ENCODE results near the gene METAP2. TPM values are rescaled to one million over a fixed set of nuclear protein-coding genes. Genes with fewer than 3 reads are reported as not detected.

Gene METAP2
- total RNA-seq, 1 donor from 2014 or later = 81.8 TPM

- no peaks in the 10 kb centered on the region for H3K9me3 Mint-ChIP-seq (ENCODE audit: unreplicated experiment)
- no peak overlapping the region for H3K4me3 Mint-ChIP-seq (ENCODE audit: unreplicated experiment)
- no peak overlapping the region for H3K27ac Mint-ChIP-seq (ENCODE audit: unreplicated experiment)
- TF ChIP-seq CTCF (IDR thresholded peaks at IDR 0.05; ENCODE audit: partially characterized antibody, unreplicated experiment) = no peak
- H3K36me3 Mint-ChIP-seq (ENCODE audit: unreplicated experiment) = no peaks in the 10 kb centered on the region
- H3K27me3 Mint-ChIP-seq (ENCODE audit: unreplicated experiment) = no peaks in the 10 kb centered on the region
- no peaks in the 10 kb centered on the region for H3K4me1 Mint-ChIP-seq (ENCODE audit: low read depth, unreplicated experiment)
- DNase-seq = no peak
Measured at GRCh38 chr12:95516757-95517156, 42.8 kb downstream of the METAP2 start.

- Mint-ChIP-seq H3K4me1 (ENCODE audit: low read depth, unreplicated experiment) (no peaks in the 10 kb centered on the region), H3K27me3 (ENCODE audit: unreplicated experiment) (no peaks in the 10 kb centered on the region), H3K9me3 (ENCODE audit: unreplicated experiment) (no peaks in the 10 kb centered on the region), H3K27ac (ENCODE audit: unreplicated experiment) (no peak overlapping the region), H3K4me3 (ENCODE audit: unreplicated experiment) (no peak overlapping the region), H3K36me3 (ENCODE audit: unreplicated experiment) (no peaks in the 10 kb centered on the region)
- DNase-seq = no peak
- no peak for TF ChIP-seq CTCF (IDR thresholded peaks at IDR 0.05; ENCODE audit: partially characterized antibody, unreplicated experiment)
Measured at GRCh38 chr12:95517246-95517645, 43.3 kb downstream of the METAP2 start.

DNA sequence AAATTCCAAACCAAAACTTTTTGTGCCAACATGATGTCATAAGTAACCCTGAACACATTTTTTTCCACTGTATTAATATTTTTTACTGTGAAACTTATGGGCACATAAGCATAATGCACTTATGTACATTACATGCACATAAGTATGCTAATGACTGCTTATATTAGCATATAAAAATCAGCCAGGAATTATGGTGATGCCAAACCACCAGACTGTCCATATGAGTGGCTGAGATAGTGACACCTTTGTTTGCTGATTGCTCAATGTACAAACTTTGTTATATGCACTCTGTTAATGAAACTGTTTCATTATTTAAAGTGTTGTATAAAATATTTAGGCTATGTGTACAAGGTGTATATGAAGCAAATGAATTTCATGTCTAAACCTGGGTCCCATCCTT is 45.0 kb downstream of the METAP2 start:
- H3K36me3 Mint-ChIP-seq (ENCODE audit: unreplicated experiment) = no peaks in the 10 kb centered on the region
- no peak overlapping the region for H3K27ac Mint-ChIP-seq (ENCODE audit: unreplicated experiment)
- H3K9me3 Mint-ChIP-seq (ENCODE audit: unreplicated experiment) = no peaks in the 10 kb centered on the region
- no peak overlapping the region for H3K4me3 Mint-ChIP-seq (ENCODE audit: unreplicated experiment)
- DNase-seq = no peak
- H3K4me1 Mint-ChIP-seq (ENCODE audit: low read depth, unreplicated experiment) = no peaks in the 10 kb centered on the region
- TF ChIP-seq CTCF (IDR thresholded peaks at IDR 0.05; ENCODE audit: partially characterized antibody, unreplicated experiment) = no peak
- no peaks in the 10 kb centered on the region for H3K27me3 Mint-ChIP-seq (ENCODE audit: unreplicated experiment)

DNA sequence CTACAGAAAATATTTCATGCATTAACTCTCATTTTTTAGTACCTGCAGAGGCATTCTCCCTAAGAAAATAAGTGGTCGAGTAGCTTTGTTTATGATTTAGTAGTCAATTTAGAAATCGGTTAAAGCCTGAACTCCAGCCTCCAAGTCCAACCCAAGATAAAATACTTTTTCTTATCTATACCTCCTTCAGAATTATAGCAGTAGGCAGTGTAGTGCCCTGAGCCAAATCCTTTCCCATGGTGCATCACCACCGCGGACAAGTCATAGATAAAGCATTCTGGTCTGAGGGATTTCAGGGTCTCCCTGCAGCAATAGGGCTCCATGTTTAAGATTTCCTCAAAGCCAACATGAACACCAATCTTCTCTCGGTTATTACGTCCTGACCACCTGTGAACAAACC is 46.9 kb downstream of the METAP2 start:
- Mint-ChIP-seq H3K9me3 (ENCODE audit: unreplicated experiment) (no peaks in the 10 kb centered on the region), H3K4me1 (ENCODE audit: low read depth, unreplicated experiment) (no peaks in the 10 kb centered on the region), H3K27me3 (ENCODE audit: unreplicated experiment) (no peaks in the 10 kb centered on the region), H3K36me3 (ENCODE audit: unreplicated experiment) (no peaks in the 10 kb centered on the region), H3K4me3 (ENCODE audit: unreplicated experiment) (no peak overlapping the region), H3K27ac (ENCODE audit: unreplicated experiment) (no peak overlapping the region)
- no peak for TF ChIP-seq CTCF (IDR thresholded peaks at IDR 0.05; ENCODE audit: partially characterized antibody, unreplicated experiment)
- DNase-seq = no peak

DNA sequence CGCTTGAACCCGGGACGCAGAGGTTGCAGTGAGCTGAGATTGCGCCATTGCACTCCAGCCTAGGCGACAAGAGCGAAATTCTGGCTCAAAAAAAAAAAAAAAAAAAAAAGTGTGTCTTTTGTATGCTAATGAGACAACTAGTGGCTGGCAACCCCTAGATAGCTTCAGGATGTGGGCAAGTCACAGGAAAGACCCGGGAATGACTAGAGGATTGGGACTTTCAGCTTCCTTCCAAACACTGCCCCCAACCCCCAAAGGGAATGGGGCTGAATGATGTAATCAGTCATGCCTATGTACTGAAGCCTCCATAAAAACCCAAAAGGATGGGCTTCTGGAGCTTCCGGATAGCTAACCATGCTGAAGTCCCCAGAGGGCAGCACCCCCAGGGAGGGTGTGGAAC is 48.7 kb downstream of the METAP2 start:
- H3K36me3 Mint-ChIP-seq (ENCODE audit: unreplicated experiment) = no peaks in the 10 kb centered on the region
- H3K27ac Mint-ChIP-seq (ENCODE audit: unreplicated experiment) = no peak overlapping the region
- no peaks in the 10 kb centered on the region for H3K27me3 Mint-ChIP-seq (ENCODE audit: unreplicated experiment)
- DNase-seq = no peak
- H3K4me3 Mint-ChIP-seq (ENCODE audit: unreplicated experiment) = no peak overlapping the region
- TF ChIP-seq CTCF (IDR thresholded peaks at IDR 0.05; ENCODE audit: partially characterized antibody, unreplicated experiment) = no peak
- H3K4me1 Mint-ChIP-seq (ENCODE audit: low read depth, unreplicated experiment) = no peaks in the 10 kb centered on the region
- H3K9me3 Mint-ChIP-seq (ENCODE audit: unreplicated experiment) = no peaks in the 10 kb centered on the region
